Vagina (tissue), 2 donors: ENCODE data around the gene DHDDS. TPM values are rescaled to one million over a fixed set of nuclear protein-coding genes. Genes with fewer than 3 reads are reported as not detected.

ENCODE experiments used
- DNase-seq, 2 donors: peaks; one replicate each; pipeline ENCODE4 v3.0.0-alpha.2; 2017; ENCODE audit errors: extremely low spot score in 2 of 2
- H3K27ac ChIP-seq: fragments of 200-600 bp; sonication (generic); one replicate; pipeline ENCODE4 v1.5.1; 2019
- H3K27me3 ChIP-seq: fragments of 200-600 bp; sonication (generic); one replicate; pipeline ENCODE4 v1.5.1; 2019
- H3K36me3 ChIP-seq, 2 donors: fragments of 200-600 bp; sonication (generic); one replicate each; pipeline ENCODE4 v1.5.1; 2017 to 2019
- H3K4me1 ChIP-seq: fragments of 200-600 bp; sonication (generic); one replicate; pipeline ENCODE4 v1.5.1; 2019
- H3K4me3 ChIP-seq, 2 donors: fragments of 200-600 bp; sonication (generic); 1 replicate in 1 of 2; 2 replicates in 1 of 2; pipeline ENCODE4 v1.5.1; 2016 to 2019
- H3K9me3 ChIP-seq: fragments of 200-600 bp; sonication (generic); one replicate; pipeline ENCODE4 v1.5.1; 2019
- POLR2A ChIP-seq, 2 donors: fragments of 450-650 bp; IDR thresholded peaks; one replicate each; pipeline ENCODE4 v1.6.1; 2017; ENCODE audit warnings: antibody characterized with exemption in 2 of 2, mild to moderate bottlenecking in 2 of 2, moderate library complexity in 2 of 2
- POLR2AphosphoS5 ChIP-seq, 2 donors: sonication (generic); formaldehyde crosslinking; IDR thresholded peaks; one replicate each; pipeline ENCODE4 v1.9.0; 2017; ENCODE audit warnings: antibody characterized with exemption in 2 of 2, mild to moderate bottlenecking in 2 of 2, low read depth in 1 of 2; ENCODE audit not compliant: insufficient read depth in 1 of 2
- intact Hi-C: fragments of 100-400 bp; cut with DNase I; formaldehyde crosslinking; loops from one replicate; pipeline ENCODE4 v1.15.1; 2023
- total RNA-seq: library from RNA; depleted of rRNA; stranded (reverse); fragments of >200 nt; gene quantifications from one replicate; pipeline ENCODE4 v1.2.3, GENCODE V29; 2016
- TF ChIP-seq, protein P1 (sequence below), 3 experiments: fragments of 450-650 bp in 2 of 3; fragments of 200-600 bp in 1 of 3; sonication (generic) in 1 of 3; IDR thresholded peaks; one replicate each; pipeline ENCODE4 v1.5.1; 2017 to 2019; ENCODE audit warnings: antibody characterized with exemption in 3 of 3, mild to moderate bottlenecking in 2 of 3, moderate library complexity in 2 of 3

Gene DHDDS
- total RNA-seq, 1 donor from 2014 or later, result 24.8 TPM

DNA sequence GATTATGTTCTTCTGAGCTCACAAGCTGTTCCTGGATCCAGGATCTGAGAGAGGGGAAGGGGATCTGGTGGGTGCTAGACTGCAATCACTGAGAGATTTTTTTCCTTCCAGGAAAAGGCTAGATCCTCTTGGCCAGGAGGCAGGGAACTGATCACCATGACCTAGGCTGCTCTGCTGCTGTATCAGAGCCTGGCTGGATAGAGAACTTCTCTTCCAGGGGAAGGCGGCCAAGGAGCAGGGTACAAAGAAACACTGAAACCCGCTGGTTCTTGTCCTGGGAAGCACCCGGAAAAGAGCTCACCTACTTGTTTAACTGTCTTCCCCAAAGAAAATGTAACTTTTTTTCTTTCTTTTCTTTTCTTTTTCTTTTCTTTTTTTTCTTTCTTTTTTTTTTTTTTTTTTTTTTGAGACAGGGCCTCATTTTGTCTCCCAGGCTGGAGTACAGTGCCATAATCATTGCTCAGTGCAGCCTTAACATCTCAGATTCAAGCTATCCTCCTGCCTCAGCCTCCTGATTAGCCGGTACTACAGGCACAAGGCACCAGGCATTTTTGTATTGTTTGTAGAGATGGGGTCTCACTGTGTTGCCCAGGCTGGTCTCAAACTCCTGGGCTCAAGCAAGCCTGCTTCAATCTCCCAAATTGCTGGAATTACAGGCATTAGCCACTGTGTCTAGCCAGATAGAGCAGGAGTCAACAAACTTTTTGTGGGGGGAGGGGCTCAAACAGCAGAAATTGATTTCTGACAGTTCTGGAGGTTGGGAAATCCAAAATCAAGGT, 85.1 kb downstream of the DHDDS start:
- Histone ChIP-seq H3K27ac (no peak overlapping the region), H3K27me3 (no peaks in the 10 kb centered on the region), H3K9me3 (no peaks in the 10 kb centered on the region), H3K4me3 (no peak overlapping the region), H3K4me1 (no peaks in the 10 kb centered on the region), H3K36me3 (no peaks in the 10 kb centered on the region)
- no peak for TF ChIP-seq POLR2AphosphoS5 (IDR thresholded peaks at IDR 0.05; ENCODE audit: insufficient read depth in 1 of 2, low read depth in 1 of 2)
- TF ChIP-seq, protein P1, sequence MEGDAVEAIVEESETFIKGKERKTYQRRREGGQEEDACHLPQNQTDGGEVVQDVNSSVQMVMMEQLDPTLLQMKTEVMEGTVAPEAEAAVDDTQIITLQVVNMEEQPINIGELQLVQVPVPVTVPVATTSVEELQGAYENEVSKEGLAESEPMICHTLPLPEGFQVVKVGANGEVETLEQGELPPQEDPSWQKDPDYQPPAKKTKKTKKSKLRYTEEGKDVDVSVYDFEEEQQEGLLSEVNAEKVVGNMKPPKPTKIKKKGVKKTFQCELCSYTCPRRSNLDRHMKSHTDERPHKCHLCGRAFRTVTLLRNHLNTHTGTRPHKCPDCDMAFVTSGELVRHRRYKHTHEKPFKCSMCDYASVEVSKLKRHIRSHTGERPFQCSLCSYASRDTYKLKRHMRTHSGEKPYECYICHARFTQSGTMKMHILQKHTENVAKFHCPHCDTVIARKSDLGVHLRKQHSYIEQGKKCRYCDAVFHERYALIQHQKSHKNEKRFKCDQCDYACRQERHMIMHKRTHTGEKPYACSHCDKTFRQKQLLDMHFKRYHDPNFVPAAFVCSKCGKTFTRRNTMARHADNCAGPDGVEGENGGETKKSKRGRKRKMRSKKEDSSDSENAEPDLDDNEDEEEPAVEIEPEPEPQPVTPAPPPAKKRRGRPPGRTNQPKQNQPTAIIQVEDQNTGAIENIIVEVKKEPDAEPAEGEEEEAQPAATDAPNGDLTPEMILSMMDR (IDR thresholded peaks at IDR 0.05), result no peak
- TF ChIP-seq POLR2A (IDR thresholded peaks at IDR 0.05), result no peak
- intact Hi-C loops, result no loop called here
- DNase-seq, result no peak

GRCh38 chr1:26517766-26518049, 85.6 kb downstream of the DHDDS start:
- no peak for DNase-seq
- Histone ChIP-seq H3K27ac (no peak overlapping the region), H3K9me3 (no peaks in the 10 kb centered on the region), H3K4me3 (no peak overlapping the region), H3K27me3 (no peaks in the 10 kb centered on the region), H3K4me1 (no peaks in the 10 kb centered on the region), H3K36me3 (no peaks in the 10 kb centered on the region)
- TF ChIP-seq POLR2A (IDR thresholded peaks at IDR 0.05) (no peak), POLR2AphosphoS5 (IDR thresholded peaks at IDR 0.05; ENCODE audit: insufficient read depth in 1 of 2, low read depth in 1 of 2) (no peak)
- TF ChIP-seq, protein P1 (IDR thresholded peaks at IDR 0.05), result no peak
- intact Hi-C loops, result no loop called here

GRCh38 chr1:26518355-26518754, 86.2 kb downstream of the DHDDS start:
- Histone ChIP-seq H3K4me3 (no peak overlapping the region), H3K36me3 (no peaks in the 10 kb centered on the region), H3K27me3 (no peaks in the 10 kb centered on the region), H3K4me1 (no peaks in the 10 kb centered on the region), H3K9me3 (no peaks in the 10 kb centered on the region), H3K27ac (no peak overlapping the region)
- intact Hi-C loops, result no loop called here
- no peak for DNase-seq
- no peak for TF ChIP-seq POLR2A (IDR thresholded peaks at IDR 0.05)
- TF ChIP-seq POLR2AphosphoS5 (IDR thresholded peaks at IDR 0.05; ENCODE audit: insufficient read depth in 1 of 2, low read depth in 1 of 2), result no peak
- TF ChIP-seq, protein P1 (IDR thresholded peaks at IDR 0.05), result no peak

- Histone ChIP-seq H3K4me1 (no peaks in the 10 kb centered on the region), H3K27ac (no peak overlapping the region), H3K9me3 (no peaks in the 10 kb centered on the region), H3K4me3 (no peak overlapping the region), H3K36me3 (no peaks in the 10 kb centered on the region), H3K27me3 (no peaks in the 10 kb centered on the region)
- intact Hi-C loops, result no loop called here
- DNase-seq, result no peak
- TF ChIP-seq, protein P1 (IDR thresholded peaks at IDR 0.05), result no peak
- no peak for TF ChIP-seq POLR2AphosphoS5 (IDR thresholded peaks at IDR 0.05; ENCODE audit: insufficient read depth in 1 of 2, low read depth in 1 of 2)
- TF ChIP-seq POLR2A (IDR thresholded peaks at IDR 0.05), result no peak
Observed at GRCh38 chr1:26520339-26520738, 88.2 kb downstream of the DHDDS start.

Other genes with a start within 250 kb of the DHDDS start
- not detected for gene CATSPER4, start 241.7 kb upstream of the DHDDS start, total RNA-seq
- 9.1 TPM for gene CEP85, start 198.1 kb upstream of the DHDDS start, total RNA-seq
- gene SH3BGRL3, start 152.2 kb upstream of the DHDDS start, total RNA-seq, result 115 TPM
- gene UBXN11, start 125.7 kb upstream of the DHDDS start, total RNA-seq, result 7.1 TPM
- 8.1 TPM for gene CD52, start 114.4 kb upstream of the DHDDS start, total RNA-seq
- gene CRYBG2, start 78.2 kb upstream of the DHDDS start, total RNA-seq, result 67.0 TPM
- not detected for gene ZNF683, start 59.6 kb upstream of the DHDDS start, total RNA-seq
- gene LIN28A, start 21.5 kb upstream of the DHDDS start, total RNA-seq, result not detected
- gene HMGN2, start 40.1 kb downstream of the DHDDS start, total RNA-seq, result 127 TPM
- 22.8 TPM for gene RPS6KA1, start 97.4 kb downstream of the DHDDS start, total RNA-seq